Lower leg skin (tissue), 3 donors: Measurements from ENCODE around the gene ARHGAP45.

ENCODE experiments used
- POLR2A ChIP-seq, 2 donors: fragments of 450-650 bp; IDR thresholded peaks; one replicate each; pipeline ENCODE4 v1.6.1; 2016 to 2017; ENCODE audit warnings: antibody characterized with exemption in 2 of 2, mild to moderate bottlenecking in 1 of 2, moderate library complexity in 1 of 2
- TF ChIP-seq, protein P1 (sequence below), 3 donors: fragments of 450-650 bp; IDR thresholded peaks; one replicate each; pipeline ENCODE4 v1.5.1; 2016; ENCODE audit warnings: antibody characterized with exemption in 3 of 3, mild to moderate bottlenecking in 3 of 3, moderate library complexity in 2 of 3

- TF ChIP-seq, protein P1, sequence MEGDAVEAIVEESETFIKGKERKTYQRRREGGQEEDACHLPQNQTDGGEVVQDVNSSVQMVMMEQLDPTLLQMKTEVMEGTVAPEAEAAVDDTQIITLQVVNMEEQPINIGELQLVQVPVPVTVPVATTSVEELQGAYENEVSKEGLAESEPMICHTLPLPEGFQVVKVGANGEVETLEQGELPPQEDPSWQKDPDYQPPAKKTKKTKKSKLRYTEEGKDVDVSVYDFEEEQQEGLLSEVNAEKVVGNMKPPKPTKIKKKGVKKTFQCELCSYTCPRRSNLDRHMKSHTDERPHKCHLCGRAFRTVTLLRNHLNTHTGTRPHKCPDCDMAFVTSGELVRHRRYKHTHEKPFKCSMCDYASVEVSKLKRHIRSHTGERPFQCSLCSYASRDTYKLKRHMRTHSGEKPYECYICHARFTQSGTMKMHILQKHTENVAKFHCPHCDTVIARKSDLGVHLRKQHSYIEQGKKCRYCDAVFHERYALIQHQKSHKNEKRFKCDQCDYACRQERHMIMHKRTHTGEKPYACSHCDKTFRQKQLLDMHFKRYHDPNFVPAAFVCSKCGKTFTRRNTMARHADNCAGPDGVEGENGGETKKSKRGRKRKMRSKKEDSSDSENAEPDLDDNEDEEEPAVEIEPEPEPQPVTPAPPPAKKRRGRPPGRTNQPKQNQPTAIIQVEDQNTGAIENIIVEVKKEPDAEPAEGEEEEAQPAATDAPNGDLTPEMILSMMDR (IDR thresholded peaks at IDR 0.05) = no peak
- TF ChIP-seq POLR2A (IDR thresholded peaks at IDR 0.05) = no peak
These were observed 21.5 kb downstream of the ARHGAP45 start for GRCh38 chr19:1088416-1089010.
